ENCODE measurements around the gene KSR2.

DNA sequence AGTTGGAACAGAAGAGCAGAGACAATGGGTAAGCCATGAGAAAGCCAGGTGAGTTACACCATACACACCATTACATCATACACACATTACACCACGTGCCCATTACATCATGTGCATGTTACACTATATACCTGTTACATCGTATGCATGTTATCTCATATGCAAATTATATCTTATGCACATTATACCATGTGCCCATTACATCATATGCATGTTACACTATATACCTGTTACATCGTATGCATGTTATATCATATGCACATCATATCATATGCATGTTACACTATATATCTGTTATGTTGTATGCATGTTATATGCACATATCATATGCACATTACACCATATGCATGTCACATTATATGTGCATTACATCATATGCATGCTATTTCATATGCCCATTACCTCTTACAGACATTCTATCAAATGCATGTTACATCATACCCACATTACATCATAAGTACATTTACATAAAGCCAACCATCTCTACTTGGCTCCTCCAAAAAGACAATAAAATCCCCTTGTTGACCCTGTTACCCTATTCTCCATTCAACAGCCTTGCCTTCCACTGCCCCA lies 207.2 kb downstream of the KSR2 start:
- TF ChIP-seq, protein P1, sequence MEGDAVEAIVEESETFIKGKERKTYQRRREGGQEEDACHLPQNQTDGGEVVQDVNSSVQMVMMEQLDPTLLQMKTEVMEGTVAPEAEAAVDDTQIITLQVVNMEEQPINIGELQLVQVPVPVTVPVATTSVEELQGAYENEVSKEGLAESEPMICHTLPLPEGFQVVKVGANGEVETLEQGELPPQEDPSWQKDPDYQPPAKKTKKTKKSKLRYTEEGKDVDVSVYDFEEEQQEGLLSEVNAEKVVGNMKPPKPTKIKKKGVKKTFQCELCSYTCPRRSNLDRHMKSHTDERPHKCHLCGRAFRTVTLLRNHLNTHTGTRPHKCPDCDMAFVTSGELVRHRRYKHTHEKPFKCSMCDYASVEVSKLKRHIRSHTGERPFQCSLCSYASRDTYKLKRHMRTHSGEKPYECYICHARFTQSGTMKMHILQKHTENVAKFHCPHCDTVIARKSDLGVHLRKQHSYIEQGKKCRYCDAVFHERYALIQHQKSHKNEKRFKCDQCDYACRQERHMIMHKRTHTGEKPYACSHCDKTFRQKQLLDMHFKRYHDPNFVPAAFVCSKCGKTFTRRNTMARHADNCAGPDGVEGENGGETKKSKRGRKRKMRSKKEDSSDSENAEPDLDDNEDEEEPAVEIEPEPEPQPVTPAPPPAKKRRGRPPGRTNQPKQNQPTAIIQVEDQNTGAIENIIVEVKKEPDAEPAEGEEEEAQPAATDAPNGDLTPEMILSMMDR (conservative IDR thresholded peaks at IDR 0.05; ENCODE audit: low read length): no peak
- TF ChIP-seq EZH2phosphoT487 (IDR thresholded peaks at IDR 0.05; ENCODE audit: borderline replicate concordance, low read depth, low read length): no peak

All from OCI-LY7 (cell line).